Measurements from ENCODE around the gene ANKS1B.

ANKS1B gene

GRCh38 chr12:99056186-99056585 is 928.5 kb downstream of the ANKS1B start:
- TF ChIP-seq ISL1 (CRISPR knock-in tag; IDR thresholded peaks at IDR 0.05) (no peak), CSRNP3 (CRISPR knock-in tag; IDR thresholded peaks at IDR 0.05) (no peak), BACH2 (CRISPR knock-in tag; IDR thresholded peaks at IDR 0.05; ENCODE audit: borderline replicate concordance) (no peak), TCF4 (CRISPR knock-in tag; IDR thresholded peaks at IDR 0.05; ENCODE audit: borderline replicate concordance) (no peak), ZC3H10 (CRISPR knock-in tag; IDR thresholded peaks at IDR 0.05) (no peak), ZFP30 (CRISPR knock-in tag; IDR thresholded peaks at IDR 0.05) (no peak), RARB (CRISPR knock-in tag; IDR thresholded peaks at IDR 0.05) (no peak)
- ATAC-seq = no peak

GRCh38 chr12:99055299-99055698 is 929.4 kb downstream of the ANKS1B start:
- no peak for ATAC-seq
- TF ChIP-seq ZNF8 (CRISPR knock-in tag; IDR thresholded peaks at IDR 0.05) (no peak), BACH2 (CRISPR knock-in tag; IDR thresholded peaks at IDR 0.05; ENCODE audit: borderline replicate concordance) (no peak), POU6F1 (CRISPR knock-in tag; IDR thresholded peaks at IDR 0.05; ENCODE audit: borderline replicate concordance, low read depth) (no peak), ZFP30 (CRISPR knock-in tag; IDR thresholded peaks at IDR 0.05) (no peak), OSR1 (CRISPR knock-in tag; IDR thresholded peaks at IDR 0.05) (no peak), GLIS3 (CRISPR knock-in tag; IDR thresholded peaks at IDR 0.05) (no peak), ZNF565 (CRISPR knock-in tag; conservative IDR thresholded peaks at IDR 0.05; ENCODE audit: low read depth) (no peak), ZFP3 (CRISPR knock-in tag; IDR thresholded peaks at IDR 0.05) (no peak), TOX (CRISPR knock-in tag; IDR thresholded peaks at IDR 0.05; ENCODE audit: borderline replicate concordance) (no peak), ZNF70 (CRISPR knock-in tag; IDR thresholded peaks at IDR 0.05) (no peak), SNAI2 (CRISPR knock-in tag; IDR thresholded peaks at IDR 0.05) (no peak), CSRNP3 (CRISPR knock-in tag; IDR thresholded peaks at IDR 0.05) (no peak), PPARA (CRISPR knock-in tag; IDR thresholded peaks at IDR 0.05; ENCODE audit: borderline replicate concordance) (no peak), TCF4 (CRISPR knock-in tag; IDR thresholded peaks at IDR 0.05; ENCODE audit: borderline replicate concordance) (no peak), ARNTL (CRISPR knock-in tag; IDR thresholded peaks at IDR 0.05; ENCODE audit: borderline replicate concordance, low read depth) (no peak), ZC3H10 (CRISPR knock-in tag; IDR thresholded peaks at IDR 0.05) (no peak)

DNA sequence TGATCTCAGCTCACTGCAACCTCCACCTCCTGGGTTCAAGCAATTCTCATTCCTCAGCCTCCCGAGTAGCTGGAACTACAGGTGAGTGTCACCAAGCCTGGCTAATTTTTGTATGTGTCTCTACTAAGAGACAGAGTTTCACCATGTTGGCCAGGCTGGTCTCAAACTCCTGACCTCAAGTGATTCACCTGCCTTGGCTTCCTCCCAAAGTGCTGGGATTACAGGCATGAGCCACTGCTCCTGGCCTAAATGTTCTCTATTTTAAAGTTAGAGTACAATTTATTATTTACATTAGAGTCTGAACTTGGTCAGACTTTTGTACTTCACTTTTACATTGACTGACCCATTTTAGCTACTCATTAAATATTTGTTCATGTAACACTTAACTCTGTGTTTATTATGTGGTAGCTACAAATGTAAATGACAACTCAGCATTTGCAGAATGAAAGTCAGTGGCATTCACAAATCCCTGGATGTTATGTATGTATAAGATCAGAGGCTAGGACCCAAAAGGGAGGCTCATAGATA is 930.1 kb downstream of the ANKS1B start:
- no peak for TF ChIP-seq ZFP3 (CRISPR knock-in tag; IDR thresholded peaks at IDR 0.05)
- no peak for TF ChIP-seq PPARA (CRISPR knock-in tag; IDR thresholded peaks at IDR 0.05; ENCODE audit: borderline replicate concordance)
- no peak for TF ChIP-seq GLIS3 (CRISPR knock-in tag; IDR thresholded peaks at IDR 0.05)
- no peak for TF ChIP-seq ZNF70 (CRISPR knock-in tag; IDR thresholded peaks at IDR 0.05)
- no peak for TF ChIP-seq BACH2 (CRISPR knock-in tag; IDR thresholded peaks at IDR 0.05; ENCODE audit: borderline replicate concordance)
- TF ChIP-seq, protein P1, sequence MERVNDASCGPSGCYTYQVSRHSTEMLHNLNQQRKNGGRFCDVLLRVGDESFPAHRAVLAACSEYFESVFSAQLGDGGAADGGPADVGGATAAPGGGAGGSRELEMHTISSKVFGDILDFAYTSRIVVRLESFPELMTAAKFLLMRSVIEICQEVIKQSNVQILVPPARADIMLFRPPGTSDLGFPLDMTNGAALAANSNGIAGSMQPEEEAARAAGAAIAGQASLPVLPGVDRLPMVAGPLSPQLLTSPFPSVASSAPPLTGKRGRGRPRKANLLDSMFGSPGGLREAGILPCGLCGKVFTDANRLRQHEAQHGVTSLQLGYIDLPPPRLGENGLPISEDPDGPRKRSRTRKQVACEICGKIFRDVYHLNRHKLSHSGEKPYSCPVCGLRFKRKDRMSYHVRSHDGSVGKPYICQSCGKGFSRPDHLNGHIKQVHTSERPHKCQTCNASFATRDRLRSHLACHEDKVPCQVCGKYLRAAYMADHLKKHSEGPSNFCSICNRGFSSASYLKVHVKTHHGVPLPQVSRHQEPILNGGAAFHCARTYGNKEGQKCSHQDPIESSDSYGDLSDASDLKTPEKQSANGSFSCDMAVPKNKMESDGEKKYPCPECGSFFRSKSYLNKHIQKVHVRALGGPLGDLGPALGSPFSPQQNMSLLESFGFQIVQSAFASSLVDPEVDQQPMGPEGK (CRISPR knock-in tag; IDR thresholded peaks at IDR 0.05; ENCODE audit: borderline replicate concordance) = no peak
- TF ChIP-seq TOX (CRISPR knock-in tag; IDR thresholded peaks at IDR 0.05; ENCODE audit: borderline replicate concordance) = no peak
- no peak for TF ChIP-seq CSDC2 (CRISPR knock-in tag; IDR thresholded peaks at IDR 0.05)
- TF ChIP-seq ISL1 (CRISPR knock-in tag; IDR thresholded peaks at IDR 0.05) = no peak
- no peak for TF ChIP-seq ZNF565 (CRISPR knock-in tag; conservative IDR thresholded peaks at IDR 0.05; ENCODE audit: low read depth)
- no peak for TF ChIP-seq TCF4 (CRISPR knock-in tag; IDR thresholded peaks at IDR 0.05; ENCODE audit: borderline replicate concordance)
- no peak for TF ChIP-seq ARNTL (CRISPR knock-in tag; IDR thresholded peaks at IDR 0.05; ENCODE audit: borderline replicate concordance, low read depth)
- TF ChIP-seq ESRRG (CRISPR knock-in tag; IDR thresholded peaks at IDR 0.05) = no peak
- TF ChIP-seq ZFP30 (CRISPR knock-in tag; IDR thresholded peaks at IDR 0.05) = no peak
- no peak for TF ChIP-seq SNAI2 (CRISPR knock-in tag; IDR thresholded peaks at IDR 0.05)
- no peak for TF ChIP-seq RARB (CRISPR knock-in tag; IDR thresholded peaks at IDR 0.05)
- TF ChIP-seq TSHZ2 (CRISPR knock-in tag; IDR thresholded peaks at IDR 0.05) = no peak
- no peak for TF ChIP-seq CSRNP3 (CRISPR knock-in tag; IDR thresholded peaks at IDR 0.05)
- ATAC-seq = no peak
